Central memory CD8-positive, alpha-beta T cell (primary cell): ENCODE data around the gene AP3D1.
"Not testable (repeated sequence)": the region's sequence is repeated elsewhere in the genome, so short reads cannot be mapped to it uniquely, and the experiment has no call there.

ENCODE experiments used
- ATAC-seq: fragments of 150-1000 bp; cut with Tn5 transposase; replicated peaks from 2 replicates; pipeline ENCODE4 v1.10.0; 2022; ENCODE audit warnings: mild to moderate bottlenecking, moderate FRiP score, moderate number of reproducible peaks; ENCODE audit not compliant: poor library complexity, severe bottlenecking; ENCODE audit errors: extremely low read depth
- DNase-seq, 2 donors: peaks; one replicate each; pipeline ENCODE4 v3.0.0; 2021; ENCODE audit warnings: low spot score in 2 of 2
- H3K27ac Mint-ChIP-seq: one replicate; pipeline ENCODE4 v1.8.0; 2022; ENCODE audit warnings: low read depth, mild to moderate bottlenecking, moderate library complexity, mixed read lengths
- H3K27me3 Mint-ChIP-seq: one replicate; pipeline ENCODE4 v1.8.0; 2022; ENCODE audit warnings: mixed read lengths
- H3K36me3 Mint-ChIP-seq: one replicate; pipeline ENCODE4 v1.8.0; 2022; ENCODE audit warnings: mild to moderate bottlenecking, moderate library complexity, mixed read lengths; ENCODE audit not compliant: insufficient read depth
- H3K4me1 Mint-ChIP-seq: one replicate; pipeline ENCODE4 v1.8.0; 2022; ENCODE audit warnings: mixed read lengths
- H3K4me3 Mint-ChIP-seq: one replicate; pipeline ENCODE4 v1.8.0; 2022; ENCODE audit warnings: mild to moderate bottlenecking, moderate library complexity, mixed read lengths
- H3K9me3 Mint-ChIP-seq: one replicate; pipeline ENCODE4 v1.8.0; 2022; ENCODE audit warnings: mixed read lengths

The AP3D1 gene

DNA sequence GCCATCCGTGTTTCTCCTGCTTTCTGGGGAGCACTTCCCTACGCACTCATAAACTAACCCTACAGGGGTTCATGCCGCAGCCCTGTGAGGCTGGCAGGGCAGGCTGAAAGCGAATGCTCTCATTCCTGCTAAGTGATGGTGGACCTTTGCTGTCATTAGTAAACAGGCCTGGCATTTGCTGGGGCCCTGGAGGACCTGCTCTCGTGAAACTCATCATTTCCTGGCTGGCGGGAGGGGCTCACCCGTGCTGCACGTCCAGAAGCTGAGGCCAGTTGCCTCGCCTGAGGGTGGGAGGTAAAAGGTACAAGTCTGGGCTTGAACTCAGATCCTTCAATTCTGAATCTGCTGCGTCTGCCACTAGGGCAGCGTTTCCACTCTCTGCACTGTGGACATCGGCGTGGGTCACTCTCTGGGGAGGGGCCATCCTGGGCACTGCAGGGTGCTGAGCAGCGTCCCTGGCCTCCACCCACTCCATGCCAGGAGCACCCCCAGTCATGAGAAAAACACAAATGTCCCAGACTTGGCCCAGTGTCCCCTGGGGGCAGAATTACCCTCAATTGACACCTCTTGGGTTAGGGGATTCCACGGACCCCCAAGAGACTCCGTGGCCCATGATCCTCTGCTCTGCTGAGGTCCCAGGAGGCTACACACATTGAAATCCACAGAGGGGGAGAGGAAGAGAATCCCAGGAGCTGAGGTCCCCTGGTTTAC lies 62.2 kb downstream of the AP3D1 start:
- no peaks in the 10 kb centered on the region for H3K9me3 Mint-ChIP-seq
- DNase-seq (no peak), ATAC-seq (no peak)
- peaks cover 62% of the 10 kb centered on the region for H3K4me1 Mint-ChIP-seq
- peaks cover 32% of the 10 kb centered on the region for H3K36me3 Mint-ChIP-seq
- peak overlapping the region; percentile 55 for H3K27ac Mint-ChIP-seq
- peak overlapping the region; percentile 95 for H3K4me3 Mint-ChIP-seq
- no peaks in the 10 kb centered on the region for H3K27me3 Mint-ChIP-seq

DNA sequence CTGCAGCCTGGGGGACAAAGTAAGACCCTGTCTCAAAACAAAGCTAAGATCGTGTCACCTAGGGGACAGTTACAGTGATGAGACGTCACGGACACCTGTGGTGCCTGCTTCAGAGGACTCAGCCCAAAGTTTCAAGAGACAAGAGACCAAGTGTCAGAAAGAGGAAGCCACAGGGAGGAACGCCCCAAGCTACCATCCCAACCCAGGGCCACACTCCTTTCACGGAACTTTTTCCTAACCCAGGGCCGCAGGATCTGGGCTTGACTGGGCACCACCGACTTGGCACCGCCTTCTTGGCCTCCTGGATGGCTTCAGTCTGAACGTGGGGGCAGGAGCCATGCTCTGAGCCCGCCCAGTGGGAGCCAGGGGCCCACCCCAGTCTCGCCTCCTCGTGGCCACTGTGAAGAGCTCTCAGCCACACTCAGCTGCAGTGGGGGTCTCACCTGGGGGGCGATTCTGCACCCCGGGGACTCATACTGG lies 63.7 kb downstream of the AP3D1 start:
- Mint-ChIP-seq H3K4me1 (peaks cover 63% of the 10 kb centered on the region), H3K4me3 (peak overlapping the region; percentile 95), H3K27me3 (no peaks in the 10 kb centered on the region), H3K9me3 (no peaks in the 10 kb centered on the region), H3K36me3 (peaks cover 41% of the 10 kb centered on the region), H3K27ac (peak overlapping the region; percentile 98)
- ATAC-seq (peak; percentile 22), DNase-seq (no peak)

DNA sequence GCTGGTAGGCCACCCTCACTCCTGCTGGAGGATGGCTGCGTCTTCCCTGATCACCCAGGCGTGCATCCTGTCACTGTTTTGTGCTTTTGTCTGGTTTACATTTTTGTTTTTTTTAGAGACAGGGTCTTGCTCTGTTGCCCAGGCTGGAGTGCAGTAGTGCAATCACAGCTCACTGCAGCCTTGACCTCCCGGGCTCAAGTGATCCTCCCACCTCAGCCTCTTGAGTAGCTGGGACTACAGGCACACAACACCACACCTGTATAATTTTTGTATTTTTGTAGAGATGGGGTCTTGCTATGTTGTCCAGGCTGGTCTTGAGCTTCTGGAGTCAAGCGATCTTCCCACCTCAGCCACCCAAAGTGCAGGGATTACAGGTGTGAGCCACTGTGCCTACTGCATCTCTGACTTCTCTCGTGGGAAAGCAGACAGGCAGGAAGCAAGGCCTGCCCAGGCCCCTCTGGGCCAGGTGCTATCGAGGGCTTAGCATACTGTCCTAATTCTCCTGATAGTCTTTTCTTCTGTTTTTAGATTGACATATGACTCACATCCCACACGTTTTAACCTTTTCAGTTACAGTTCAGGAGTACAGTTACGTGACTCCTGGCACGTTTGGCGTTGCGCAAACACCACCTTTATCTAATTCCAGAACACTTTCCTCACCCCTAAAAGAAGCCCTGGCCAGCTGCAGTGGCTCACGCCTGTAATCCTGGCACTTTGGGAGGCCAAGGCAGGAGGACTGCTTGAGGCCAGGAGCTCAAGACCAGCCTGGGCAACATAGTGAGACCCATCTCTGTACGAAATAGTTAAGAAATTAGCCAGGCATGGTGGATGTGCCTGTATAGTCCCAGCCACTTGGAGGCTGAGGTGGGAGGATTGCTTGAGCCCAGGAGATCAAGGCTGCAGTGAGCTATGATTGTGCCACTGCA lies 64.4 kb downstream of the AP3D1 start:
- H3K4me3 Mint-ChIP-seq: peak overlapping the region; percentile 95
- ATAC-seq, H3K27me3 Mint-ChIP-seq, DNase-seq, H3K9me3 Mint-ChIP-seq: not testable (repeated sequence)
- H3K36me3 Mint-ChIP-seq: peaks cover 44% of the 10 kb centered on the region
- peaks cover 70% of the 10 kb centered on the region for H3K4me1 Mint-ChIP-seq
- peak overlapping the region; percentile 98 for H3K27ac Mint-ChIP-seq

DNA sequence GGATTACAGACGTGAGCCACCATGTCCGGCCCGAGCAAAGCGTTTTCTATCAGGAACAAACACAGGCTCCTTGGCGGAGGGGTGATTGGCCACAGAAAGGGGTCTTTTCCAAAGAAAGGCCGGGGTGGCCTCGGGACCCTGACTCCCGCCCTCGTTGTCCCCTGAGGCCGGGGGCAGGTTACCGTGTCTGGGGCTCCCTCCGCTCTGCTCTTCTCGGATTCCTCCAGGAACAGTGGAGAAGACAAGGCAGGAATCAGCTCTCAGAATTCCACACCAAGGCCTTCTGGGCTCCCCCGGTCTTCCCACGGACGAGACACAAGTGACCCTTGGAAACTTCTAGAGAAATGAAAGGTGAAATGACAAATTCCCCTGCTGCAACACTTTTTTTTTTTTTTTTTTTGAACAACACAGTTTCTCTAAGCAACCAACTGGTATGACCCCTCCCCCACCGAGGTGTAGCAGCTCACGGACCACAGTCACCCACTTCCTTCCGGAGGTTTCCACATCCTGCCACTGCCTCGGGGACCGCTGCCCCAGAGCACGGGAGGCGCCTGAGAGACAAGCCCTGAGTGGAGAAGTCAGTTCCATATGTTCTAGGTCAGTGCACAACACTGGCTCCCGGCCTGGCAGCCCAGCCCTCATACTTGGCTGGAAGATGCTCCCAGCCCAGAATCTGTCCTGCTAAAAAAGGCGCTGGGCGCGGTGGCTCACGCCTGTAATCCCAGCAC lies 66.2 kb downstream of the AP3D1 start:
- Mint-ChIP-seq H3K4me3 (peak overlapping the region; percentile 95), H3K27me3 (no peaks in the 10 kb centered on the region), H3K36me3 (peaks cover 59% of the 10 kb centered on the region), H3K27ac (peak overlapping the region; percentile 98), H3K4me1 (peaks cover 75% of the 10 kb centered on the region), H3K9me3 (no peaks in the 10 kb centered on the region)
- peak; percentile 81 to 95 for DNase-seq
- ATAC-seq: peak; percentile 66

DNA sequence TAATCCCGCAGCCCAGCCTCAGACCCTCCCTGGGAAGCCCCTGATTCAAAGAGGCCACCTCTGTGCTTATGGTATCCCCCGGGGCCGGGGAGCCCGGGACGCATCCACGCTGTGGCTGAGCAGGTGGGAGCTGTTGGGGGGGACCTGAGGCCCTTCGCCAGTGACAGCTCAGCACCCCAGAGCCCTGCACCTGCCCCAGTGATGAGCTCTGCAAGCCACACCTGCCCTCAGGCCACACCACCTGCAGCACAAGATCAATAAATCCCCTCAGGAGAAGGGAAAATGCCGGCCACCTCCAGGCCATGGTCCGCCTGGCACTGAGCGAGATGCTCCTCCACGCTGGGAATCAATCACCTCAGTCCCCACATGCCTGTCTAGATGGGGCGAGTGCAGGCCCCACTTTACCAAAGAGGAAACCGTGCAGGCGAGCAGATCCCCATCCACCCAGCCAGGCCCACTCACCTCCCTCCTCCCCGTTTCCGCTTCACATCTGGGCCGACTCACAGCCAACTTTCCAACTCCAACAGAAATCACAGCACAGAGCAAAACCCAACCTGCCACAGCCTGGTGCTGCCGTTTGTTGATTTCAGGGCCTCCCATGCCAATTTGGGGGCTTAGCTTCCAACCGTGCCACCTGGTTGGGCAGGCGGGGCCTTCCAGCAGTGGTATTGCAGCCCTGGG lies 68.1 kb downstream of the AP3D1 start:
- Mint-ChIP-seq H3K4me3 (peak overlapping the region; percentile 95), H3K27me3 (no peaks in the 10 kb centered on the region), H3K4me1 (peaks cover 71% of the 10 kb centered on the region), H3K27ac (peak overlapping the region; percentile 98), H3K36me3 (peaks cover 73% of the 10 kb centered on the region), H3K9me3 (no peaks in the 10 kb centered on the region)
- peak in 1 of 2 donors; percentile 73 for DNase-seq
- ATAC-seq: peak; percentile 31

DNA sequence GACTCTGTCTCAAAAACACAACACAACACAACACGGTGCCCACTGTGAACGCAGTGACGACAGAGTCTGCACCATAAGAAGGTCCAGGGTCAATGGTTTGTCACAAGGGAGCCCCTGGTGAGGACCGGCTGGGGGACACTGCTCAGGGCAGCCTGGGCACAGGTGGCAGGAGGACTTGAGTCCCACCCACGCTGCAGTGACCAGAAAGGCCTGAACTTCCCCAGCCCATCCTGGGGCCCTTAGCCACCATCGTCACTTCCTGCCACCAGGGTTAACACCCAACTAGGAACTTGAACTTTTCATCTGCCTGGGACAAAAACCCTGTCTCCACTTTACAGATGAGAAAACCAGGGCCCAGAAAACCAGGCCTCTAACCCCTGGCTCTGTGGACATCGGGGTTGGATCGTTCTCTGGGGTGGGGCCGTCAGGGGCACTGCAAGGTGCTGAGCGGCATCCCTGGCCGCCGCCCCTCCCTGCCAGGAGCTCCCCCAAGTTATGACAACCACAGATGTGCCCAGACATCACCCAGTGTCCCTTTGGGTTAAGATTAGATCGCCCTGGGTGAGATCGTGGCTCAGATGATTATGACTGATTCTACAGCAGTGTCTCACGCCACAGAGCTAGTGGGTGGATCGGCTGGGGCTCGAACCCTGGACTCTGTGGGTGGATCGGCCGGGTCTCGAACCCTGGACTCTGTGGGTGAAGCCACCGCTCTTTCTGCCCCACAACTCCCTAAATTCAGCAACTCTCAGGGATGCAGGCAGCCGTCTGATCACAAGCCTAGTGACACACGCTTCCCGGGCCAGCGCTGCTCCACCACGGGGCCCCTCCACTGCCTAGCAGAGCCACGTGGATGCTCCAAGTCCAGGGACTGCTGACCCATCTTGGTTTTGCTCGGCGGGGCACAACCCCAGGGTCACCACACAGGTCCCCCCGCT lies 69.2 kb downstream of the AP3D1 start:
- Mint-ChIP-seq H3K9me3 (no peaks in the 10 kb centered on the region), H3K36me3 (peaks cover 85% of the 10 kb centered on the region), H3K4me1 (peaks cover 59% of the 10 kb centered on the region), H3K4me3 (peak overlapping the region; percentile 95), H3K27ac (peak overlapping the region; percentile 98), H3K27me3 (no peaks in the 10 kb centered on the region)
- peak; percentile 52 for ATAC-seq
- peak; percentile 44 to 72 for DNase-seq

DNA sequence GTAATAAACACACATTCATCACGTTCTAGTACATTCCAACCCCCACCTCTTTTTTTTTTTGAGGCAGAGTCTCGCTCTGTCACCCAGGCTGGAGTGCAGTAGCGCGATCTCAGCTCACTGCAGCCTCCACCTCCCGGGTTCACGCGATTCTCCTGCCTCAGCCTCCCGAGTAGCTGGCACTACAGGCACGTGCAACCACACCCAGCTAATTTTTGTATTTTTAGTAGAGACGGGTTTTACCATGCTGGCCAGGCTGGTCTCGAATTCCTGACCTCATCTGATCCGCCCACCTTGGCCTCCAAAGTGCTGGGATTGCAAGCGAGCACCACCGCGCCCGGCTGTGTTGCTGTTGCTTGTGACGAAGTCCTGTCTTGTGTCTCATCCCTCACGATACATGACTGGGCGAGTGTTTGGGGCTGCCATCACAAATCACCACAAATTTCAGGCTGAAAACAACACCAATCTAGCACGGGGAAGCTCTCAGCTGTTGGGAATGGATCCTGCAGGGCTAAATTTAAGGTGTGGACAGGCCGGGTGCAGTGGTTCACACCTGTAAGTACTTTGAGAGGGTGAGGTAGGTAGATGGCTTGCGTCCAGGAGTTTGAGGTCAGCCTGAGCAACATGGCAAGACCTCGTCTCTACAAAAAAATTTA lies 70.9 kb downstream of the AP3D1 start:
- ATAC-seq: no peak
- H3K4me1 Mint-ChIP-seq: peaks cover 49% of the 10 kb centered on the region
- DNase-seq: no peak
- H3K4me3 Mint-ChIP-seq: peak overlapping the region; percentile 95
- H3K27ac Mint-ChIP-seq: peak overlapping the region; percentile 98
- H3K9me3 Mint-ChIP-seq: no peaks in the 10 kb centered on the region
- H3K27me3 Mint-ChIP-seq: no peaks in the 10 kb centered on the region
- peaks cover 96% of the 10 kb centered on the region for H3K36me3 Mint-ChIP-seq

DNA sequence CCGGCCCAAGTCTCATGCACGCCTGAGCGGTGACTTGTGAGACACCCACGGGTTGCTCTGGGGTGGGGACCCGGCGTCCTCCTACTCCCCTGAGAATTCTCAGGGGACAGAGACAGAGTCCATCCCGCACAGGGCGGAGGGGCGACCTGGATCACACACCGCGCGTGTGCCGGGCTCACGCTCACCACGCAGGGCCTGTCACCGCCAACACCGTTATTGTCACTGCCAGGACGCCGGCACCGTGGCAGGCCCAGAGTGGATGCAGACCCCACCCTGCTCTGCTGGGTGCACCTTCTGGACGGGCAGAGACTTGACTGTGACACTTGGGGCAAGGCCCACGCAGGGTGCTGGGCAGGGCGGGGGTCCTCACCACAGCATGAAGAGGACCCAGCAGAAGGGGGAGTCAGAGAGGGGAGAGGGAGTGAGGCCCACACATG lies 71.5 kb downstream of the AP3D1 start:
- ATAC-seq (no peak), DNase-seq (no peak)
- H3K9me3 Mint-ChIP-seq: no peaks in the 10 kb centered on the region
- no peaks in the 10 kb centered on the region for H3K27me3 Mint-ChIP-seq
- peaks cover 44% of the 10 kb centered on the region for H3K4me1 Mint-ChIP-seq
- H3K4me3 Mint-ChIP-seq: peak overlapping the region; percentile 95
- H3K27ac Mint-ChIP-seq: peak overlapping the region; percentile 98
- peaks cover 94% of the 10 kb centered on the region for H3K36me3 Mint-ChIP-seq

DNA sequence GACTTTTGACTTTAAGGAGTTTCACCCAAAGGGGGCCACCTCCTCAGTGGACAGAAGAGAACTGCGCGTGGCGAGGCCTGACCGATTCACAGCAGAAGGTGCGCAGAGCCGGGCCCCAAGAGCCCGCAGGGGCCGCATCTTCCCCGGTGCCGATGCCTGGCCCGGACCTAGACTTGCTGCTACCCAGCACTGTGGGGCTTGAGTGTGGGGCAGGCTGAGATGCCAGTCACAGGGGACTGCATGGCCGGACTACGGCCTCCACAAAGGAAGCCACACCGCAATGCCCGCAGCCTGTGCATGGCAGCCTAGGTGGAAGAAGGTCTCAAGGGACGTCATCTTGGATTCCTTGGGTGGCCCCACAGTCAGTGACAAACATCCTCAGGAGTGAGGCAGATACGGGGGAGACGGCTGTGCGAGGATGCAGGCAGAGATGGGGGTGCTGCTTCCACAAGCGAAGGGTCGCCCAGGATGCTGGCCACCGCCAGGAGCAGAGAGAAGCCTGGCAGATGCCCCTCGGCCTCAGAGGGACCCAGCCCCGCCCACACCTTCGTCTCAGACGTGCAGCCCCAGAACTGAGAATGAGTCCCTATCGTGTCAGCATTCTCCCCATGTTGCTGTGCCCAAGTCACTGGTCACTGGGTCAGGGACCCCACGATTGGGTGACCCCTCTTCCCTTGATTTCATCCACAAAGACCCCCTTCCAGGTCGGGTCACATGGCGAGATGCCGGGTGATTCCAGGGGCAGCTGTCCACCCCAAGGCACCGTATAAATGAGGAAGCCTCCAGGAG lies 72.1 kb downstream of the AP3D1 start:
- no peaks in the 10 kb centered on the region for H3K9me3 Mint-ChIP-seq
- H3K4me1 Mint-ChIP-seq: peaks cover 47% of the 10 kb centered on the region
- peaks cover 94% of the 10 kb centered on the region for H3K36me3 Mint-ChIP-seq

DNA sequence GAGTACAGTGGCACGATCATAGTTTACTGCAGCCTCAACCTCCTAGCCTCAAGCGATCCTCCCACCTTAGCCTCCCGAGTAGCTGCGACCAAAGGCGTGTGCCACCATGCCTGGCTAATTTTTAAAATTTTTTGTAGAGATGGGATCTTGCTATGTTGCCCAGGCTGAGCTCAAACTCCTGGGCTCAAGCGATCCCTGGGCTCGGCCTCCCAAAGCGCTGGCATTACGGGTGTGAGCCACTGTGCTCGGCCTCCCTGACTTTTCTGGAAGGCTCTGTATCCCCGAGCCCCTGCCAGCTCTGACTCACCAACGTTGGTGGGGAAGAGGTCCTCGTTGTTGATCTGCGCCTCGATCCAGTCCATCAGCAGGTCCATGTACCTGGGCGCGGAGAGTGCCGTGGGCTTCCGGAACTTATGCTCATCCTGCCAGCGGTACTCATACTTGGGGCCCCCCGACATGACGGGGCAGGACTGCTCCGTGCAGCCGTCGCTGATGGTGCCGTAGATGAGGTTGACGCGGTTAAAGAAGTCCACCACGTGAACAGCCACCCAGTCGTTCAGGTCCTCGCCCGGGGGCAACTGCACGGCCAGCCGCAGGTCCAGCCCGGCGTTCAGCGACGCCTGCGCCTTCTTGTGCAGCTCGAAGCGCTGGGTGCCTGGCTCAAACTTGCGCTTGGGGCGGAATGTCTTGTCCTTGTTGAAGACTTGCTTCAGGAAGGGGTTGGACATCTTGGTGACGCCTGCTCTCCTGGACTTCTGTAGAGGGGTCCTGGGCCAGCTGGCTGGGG lies 73.3 kb downstream of the AP3D1 start:
- DNase-seq (no peak), ATAC-seq (no peak)
- peaks cover 95% of the 10 kb centered on the region for H3K36me3 Mint-ChIP-seq
- H3K4me3 Mint-ChIP-seq: peak overlapping the region; percentile 95
- no peaks in the 10 kb centered on the region for H3K9me3 Mint-ChIP-seq
- H3K27ac Mint-ChIP-seq: peak overlapping the region; percentile 57
- no peaks in the 10 kb centered on the region for H3K27me3 Mint-ChIP-seq
- H3K4me1 Mint-ChIP-seq: peaks cover 46% of the 10 kb centered on the region

More for the DNA sequence above, 72.1 kb downstream of the AP3D1 start:
- Mint-ChIP-seq H3K27ac (no peak overlapping the region), H3K4me3 (peak overlapping the region; percentile 95), H3K27me3 (no peaks in the 10 kb centered on the region)
- DNase-seq (no peak), ATAC-seq (no peak)
